Measurements from ENCODE around the gene CGAS.
"Not testable (repeated sequence)": the region's sequence is repeated elsewhere in the genome, so short reads cannot be mapped to it uniquely, and the experiment has no call there.

The CGAS gene

DNA sequence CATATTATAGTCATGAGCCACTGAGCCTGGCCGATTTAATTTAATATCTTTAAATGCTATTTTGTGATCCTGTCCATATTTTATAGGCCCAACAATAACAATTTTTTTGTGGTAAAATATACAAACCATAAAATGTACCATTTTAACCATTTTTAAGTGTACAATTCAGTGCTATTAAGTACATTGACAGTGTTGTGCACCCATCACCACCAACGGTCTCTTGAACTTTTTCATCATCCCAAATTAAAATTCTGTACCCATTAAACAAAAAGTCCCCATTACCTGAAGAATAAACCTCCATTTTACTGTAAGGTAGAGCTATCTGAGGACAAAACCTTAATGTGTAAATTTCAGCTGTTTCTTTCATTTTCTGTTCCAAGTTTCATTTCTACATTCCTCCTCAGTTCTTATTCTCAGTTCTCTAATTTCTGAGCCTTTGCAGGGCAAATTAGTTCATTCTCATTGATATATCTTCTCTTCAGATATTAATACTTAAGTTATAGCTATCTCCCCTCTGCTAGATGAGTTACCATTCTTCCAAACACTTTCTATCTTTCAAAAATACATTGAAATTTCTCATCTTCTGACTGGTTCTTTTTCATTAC lies 19.7 kb upstream of the CGAS start:
- Histone ChIP-seq H3K4me1 (ENCODE audit: low read length) (peaks cover 25% of the 10 kb centered on the region), H3K36me3 (replicated peaks; ENCODE audit: low read depth, low read length) (peaks cover 33% of the 10 kb centered on the region), H3K4me2 (ENCODE audit: low read length) (peak overlapping the region; percentile 75), H4K20me1 (ENCODE audit: insufficient read depth, low read length) (no peaks in the 10 kb centered on the region), H2AFZ (ENCODE audit: low read depth, low read length) (no peak overlapping the region), H3K27me3 (ENCODE audit: low read depth, low read length) (no peaks in the 10 kb centered on the region), H3K9me3 (ENCODE audit: insufficient read depth, low read length) (no peaks in the 10 kb centered on the region), H3K9ac (ENCODE audit: low read length) (peak overlapping the region; percentile 34), H3K4me3 (ENCODE audit: low read length) (peak overlapping the region; percentile 48), H3K79me2 (ENCODE audit: low read length) (peaks cover 7% of the 10 kb centered on the region; the same call in 1 of the 2 replicates), H3K27ac (ENCODE audit: low read length) (peak overlapping the region; percentile 93)
- TF ChIP-seq, protein P1, sequence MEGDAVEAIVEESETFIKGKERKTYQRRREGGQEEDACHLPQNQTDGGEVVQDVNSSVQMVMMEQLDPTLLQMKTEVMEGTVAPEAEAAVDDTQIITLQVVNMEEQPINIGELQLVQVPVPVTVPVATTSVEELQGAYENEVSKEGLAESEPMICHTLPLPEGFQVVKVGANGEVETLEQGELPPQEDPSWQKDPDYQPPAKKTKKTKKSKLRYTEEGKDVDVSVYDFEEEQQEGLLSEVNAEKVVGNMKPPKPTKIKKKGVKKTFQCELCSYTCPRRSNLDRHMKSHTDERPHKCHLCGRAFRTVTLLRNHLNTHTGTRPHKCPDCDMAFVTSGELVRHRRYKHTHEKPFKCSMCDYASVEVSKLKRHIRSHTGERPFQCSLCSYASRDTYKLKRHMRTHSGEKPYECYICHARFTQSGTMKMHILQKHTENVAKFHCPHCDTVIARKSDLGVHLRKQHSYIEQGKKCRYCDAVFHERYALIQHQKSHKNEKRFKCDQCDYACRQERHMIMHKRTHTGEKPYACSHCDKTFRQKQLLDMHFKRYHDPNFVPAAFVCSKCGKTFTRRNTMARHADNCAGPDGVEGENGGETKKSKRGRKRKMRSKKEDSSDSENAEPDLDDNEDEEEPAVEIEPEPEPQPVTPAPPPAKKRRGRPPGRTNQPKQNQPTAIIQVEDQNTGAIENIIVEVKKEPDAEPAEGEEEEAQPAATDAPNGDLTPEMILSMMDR (IDR thresholded peaks at IDR 0.05; ENCODE audit: low read depth, low read length): no peak
- no peak for TF ChIP-seq EZH2phosphoT487 (IDR thresholded peaks at IDR 0.05; ENCODE audit: low read depth)

DNA sequence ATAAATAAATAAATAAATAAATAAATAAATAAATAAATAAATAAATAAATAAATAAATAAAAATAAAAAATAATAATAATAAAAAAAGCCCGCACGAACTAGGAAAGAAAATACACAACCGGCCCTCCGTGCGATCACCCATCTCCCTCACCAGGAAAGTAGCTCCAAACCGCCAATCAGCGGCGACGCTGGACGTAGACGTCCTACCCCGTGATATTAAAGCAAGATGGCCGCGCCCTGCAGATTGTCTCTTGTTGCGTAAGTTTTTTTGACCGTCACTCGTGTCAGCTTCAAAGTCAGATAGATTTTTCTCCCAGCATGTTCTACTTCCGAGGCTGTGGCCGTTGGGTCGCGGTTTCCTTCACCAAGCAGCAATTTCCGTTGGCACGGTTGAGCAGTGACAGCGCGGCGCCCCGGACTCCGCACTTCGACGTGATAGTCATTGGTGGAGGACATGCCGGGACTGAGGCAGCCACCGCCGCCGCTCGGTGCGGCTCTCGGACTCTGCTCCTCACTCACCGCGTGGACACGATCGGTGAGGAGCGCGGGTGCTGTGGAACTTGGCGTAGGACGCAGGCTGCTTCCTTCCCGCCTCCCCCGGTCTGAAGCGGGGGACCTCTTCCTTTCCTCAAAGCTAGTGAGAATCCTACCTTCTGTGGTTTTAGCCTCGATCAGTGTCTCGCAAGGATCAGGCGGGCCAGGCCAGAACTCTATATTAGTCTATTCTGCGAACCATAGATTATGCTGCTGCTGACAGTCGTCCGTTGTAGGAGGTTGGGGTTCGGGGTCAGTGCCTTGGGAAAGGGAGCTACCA lies 9.6 kb upstream of the CGAS start, which contains the start of gene MTO1:
MTO1 (plus strand) TSS at position 201 of the 814 bp plus-strand sequence; CDS start at position 319, 118 bp downstream.
- TF ChIP-seq EZH2phosphoT487 (IDR thresholded peaks at IDR 0.05; ENCODE audit: low read depth): no peak
- TF ChIP-seq, protein P1 (IDR thresholded peaks at IDR 0.05; ENCODE audit: low read depth, low read length): no peak
- Histone ChIP-seq H3K9me3 (ENCODE audit: insufficient read depth, low read length) (no peaks in the 10 kb centered on the region), H3K4me1 (ENCODE audit: low read length) (peaks cover 10% of the 10 kb centered on the region), H3K36me3 (replicated peaks; ENCODE audit: low read depth, low read length) (peaks cover 16% of the 10 kb centered on the region), H3K9ac (ENCODE audit: low read length) (peak within 1 kb of the TSS; percentile 86), H3K27ac (ENCODE audit: low read length) (peak within 1 kb of the TSS; percentile 80), H2AFZ (ENCODE audit: low read depth, low read length) (peak within 1 kb of the TSS; percentile 63), H3K27me3 (ENCODE audit: low read depth, low read length) (no peaks in the 10 kb centered on the region), H3K4me2 (ENCODE audit: low read length) (peak within 1 kb of the TSS; percentile 78), H4K20me1 (ENCODE audit: insufficient read depth, low read length) (no peaks in the 10 kb centered on the region), H3K79me2 (ENCODE audit: low read length) (peaks cover 46% of the 10 kb centered on the region), H3K4me3 (ENCODE audit: low read length) (peak within 1 kb of the TSS; percentile 96)

- H3K9ac ChIP-seq (ENCODE audit: low read length): no peak overlapping the region
- no peaks in the 10 kb centered on the region for H4K20me1 ChIP-seq (ENCODE audit: insufficient read depth, low read length)
- H3K9me3 ChIP-seq (ENCODE audit: insufficient read depth, low read length): no peaks in the 10 kb centered on the region
- peaks cover 9% of the 10 kb centered on the region for H3K36me3 ChIP-seq (replicated peaks; ENCODE audit: low read depth, low read length)
- H3K79me2 ChIP-seq (ENCODE audit: low read length): peaks cover 33% of the 10 kb centered on the region
- no peak overlapping the region for H3K27ac ChIP-seq (ENCODE audit: low read length)
- no peaks in the 10 kb centered on the region for H3K27me3 ChIP-seq (ENCODE audit: low read depth, low read length)
- TF ChIP-seq EZH2phosphoT487 (IDR thresholded peaks at IDR 0.05; ENCODE audit: low read depth): no peak
- TF ChIP-seq, protein P1 (IDR thresholded peaks at IDR 0.05; ENCODE audit: low read depth, low read length): no peak
- no peak overlapping the region for H2AFZ ChIP-seq (ENCODE audit: low read depth, low read length)
- H3K4me1 ChIP-seq (ENCODE audit: low read length): peaks cover 10% of the 10 kb centered on the region
- H3K4me3 ChIP-seq (ENCODE audit: low read length): no peak overlapping the region
- H3K4me2 ChIP-seq (ENCODE audit: low read length): no peak overlapping the region
These were observed 8.0 kb upstream of the CGAS start for GRCh38 chr6:73460056-73460455.

DNA sequence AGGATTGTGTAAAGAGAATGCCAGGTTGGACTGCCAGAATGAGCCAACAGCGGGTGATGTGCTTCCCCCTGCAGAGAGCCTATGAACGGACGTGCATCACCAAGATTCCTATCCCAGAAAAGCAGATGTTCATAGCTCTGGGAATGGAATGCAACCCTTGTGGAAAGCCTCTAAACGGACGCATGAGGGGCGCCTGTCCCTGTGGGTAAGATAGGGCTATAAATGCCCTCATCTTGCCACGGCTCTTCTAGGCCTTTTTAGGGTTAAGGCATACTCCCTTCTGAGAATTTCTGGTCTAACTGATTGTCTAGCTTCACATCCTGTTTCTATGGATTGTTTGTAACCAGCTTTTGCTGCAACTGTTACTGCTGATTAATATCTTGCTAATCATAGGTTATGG lies 7.4 kb upstream of the CGAS start:
- not testable (repeated sequence) for H3K4me3 ChIP-seq (ENCODE audit: low read length); H3K4me2 ChIP-seq (ENCODE audit: low read length); H2AFZ ChIP-seq (ENCODE audit: low read depth, low read length); H4K20me1 ChIP-seq (ENCODE audit: insufficient read depth, low read length); H3K36me3 ChIP-seq (replicated peaks; ENCODE audit: low read depth, low read length); H3K9me3 ChIP-seq (ENCODE audit: insufficient read depth, low read length); H3K9ac ChIP-seq (ENCODE audit: low read length); H3K27me3 ChIP-seq (ENCODE audit: low read depth, low read length); H3K27ac ChIP-seq (ENCODE audit: low read length)
- Histone ChIP-seq H3K4me1 (ENCODE audit: low read length) (peaks cover 10% of the 10 kb centered on the region), H3K79me2 (ENCODE audit: low read length) (peaks cover 28% of the 10 kb centered on the region)
